Measurements from ENCODE around the gene GMDS. TPM values are rescaled to one million over a fixed set of nuclear protein-coding genes. Genes with fewer than 3 reads are reported as not detected.

Gene GMDS
- total and polyA plus RNA-seq, 2 of the 8 experiments (the other 6 are each of a cell fraction or from before 2014, with no cell fraction given): 16.8 to 50.0 TPM

DNA sequence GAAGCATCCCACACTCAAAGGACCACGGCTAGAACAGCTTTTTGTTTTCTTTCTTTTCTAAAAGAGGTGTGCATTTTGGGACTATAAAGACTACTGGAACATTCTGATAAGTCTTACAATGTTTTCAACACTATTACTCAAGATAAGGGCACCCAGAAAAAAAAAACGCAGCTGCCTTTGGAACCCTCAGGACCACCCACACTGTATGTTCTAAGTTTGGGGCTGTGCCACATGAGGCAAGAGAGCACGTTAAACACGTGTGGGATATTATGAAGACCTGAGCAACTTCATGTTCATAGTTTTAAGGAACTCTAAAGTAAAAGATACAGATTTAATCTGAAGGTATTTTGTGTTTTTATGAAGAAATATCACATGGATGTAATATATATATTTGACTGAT lies 431.1 kb downstream of the GMDS start:
- no peaks in the 10 kb centered on the region for H3K9me3 ChIP-seq (ENCODE audit: insufficient read depth in 2 of 2, low read depth in 1 of 2, low read length in 1 of 2)
- H2BK20ac ChIP-seq (ENCODE audit: low read length): no peak overlapping the region
- no peak overlapping the region for H2AFZ ChIP-seq (ENCODE audit: low read length)
- H3K18ac ChIP-seq (ENCODE audit: extremely low read depth, low read length): no peak overlapping the region
- no peak overlapping the region for H2AK5ac ChIP-seq (ENCODE audit: low read depth, low read length)
- H3K14ac ChIP-seq (ENCODE audit: insufficient read length): no peak overlapping the region
- no peak overlapping the region for H3K23ac ChIP-seq (ENCODE audit: insufficient read length)
- H3K56ac ChIP-seq (replicated peaks; ENCODE audit: insufficient read length, low read depth, low read length): no peak overlapping the region
- H4K20me1 ChIP-seq (replicated peaks in 1 of 2; ENCODE audit: control insufficient read depth in 1 of 2, insufficient read depth in 2 of 2, low read length in 2 of 2): no peaks in the 10 kb centered on the region
- H3K36me3 ChIP-seq (ENCODE audit: control insufficient read depth in 2 of 4, insufficient read depth in 4 of 4, low read length in 3 of 4): no peaks in the 10 kb centered on the region
- H3K4me2 ChIP-seq (ENCODE audit: insufficient read depth in 1 of 2, low read depth in 2 of 2, low read length in 2 of 2): no peak overlapping the region
- no peak overlapping the region for H2BK120ac ChIP-seq (replicated peaks; ENCODE audit: low read depth, low read length)
- WGBS, 2 experiments (ENCODE audit: extremely low coverage in 1 of 2, insufficient coverage in 1 of 2, insufficient read length in 1 of 2, insufficient replicate concordance in 2 of 2, low coverage in 1 of 2, low lambda C conversion rate in 2 of 2, missing lambda C conversion rate in 1 of 2): 88% methylated on average over 4 of the region's 4 CpGs; no CpG with 5 or more reads in 1 of the 2 experiments
- ChIA-PET CTCF (ENCODE audit: partially characterized antibody) (no interaction called here), POLR2A (ENCODE audit: partially characterized antibody) (no interaction called here)
- DNase-seq (ENCODE audit: low read depth in 1 of 2, low spot score in 2 of 2) (no peak), FAIRE-seq (no peak)
- no peaks in the 10 kb centered on the region; the same call in 1 of the 2 replicates for H3K23me2 ChIP-seq (ENCODE audit: low read depth, low read length)
- no peak overlapping the region for H3K27ac ChIP-seq (ENCODE audit: low read depth, low read length)
- H3K4me3 ChIP-seq (ENCODE audit: extremely low read depth in 1 of 4, insufficient read depth in 2 of 4, low read depth in 3 of 4, low read length in 4 of 4): no peak overlapping the region
- H2BK12ac ChIP-seq (ENCODE audit: low read depth, low read length): no peak overlapping the region
- H3K27me3 ChIP-seq (replicated peaks in 1 of 4; ENCODE audit: control insufficient read depth in 3 of 4, extremely low read depth in 1 of 4, insufficient read depth in 3 of 4, low read length in 3 of 4): no peaks in the 10 kb centered on the region
- H3K79me2 ChIP-seq (ENCODE audit: control insufficient read depth in 1 of 2, insufficient read depth in 2 of 2, low read length in 2 of 2): no peaks in the 10 kb centered on the region
- H3K4ac ChIP-seq (replicated peaks; ENCODE audit: insufficient read length, low read depth, low read length): no peak overlapping the region
- H2BK15ac ChIP-seq (ENCODE audit: low read length): no peak overlapping the region
- no peaks in the 10 kb centered on the region for H3K79me1 ChIP-seq (ENCODE audit: low read depth, low read length)
- H4K8ac ChIP-seq (ENCODE audit: extremely low read depth, insufficient read depth, low read length): no peak overlapping the region
- H4K91ac ChIP-seq (replicated peaks; ENCODE audit: insufficient read length, low read length): no peak overlapping the region
- no peaks in the 10 kb centered on the region for H3K4me1 ChIP-seq (replicated peaks in 1 of 4; ENCODE audit: control insufficient read depth in 3 of 4, insufficient read depth in 4 of 4, low read length in 3 of 4)
- H3K9ac ChIP-seq (replicated peaks in 1 of 4; ENCODE audit: extremely low read depth in 1 of 4, low read depth in 3 of 4, low read length in 3 of 4): no peak overlapping the region
- TF ChIP-seq MAFK (IDR thresholded peaks at IDR 0.05; ENCODE audit: low read depth, low read length) (no peak), HDAC6 (IDR thresholded peaks at IDR 0.05; ENCODE audit: low read depth, low read length) (no peak), BCL11A (IDR thresholded peaks at IDR 0.05; ENCODE audit: low read depth in 2 of 2, low read length in 2 of 2) (no peak), SP1 (IDR thresholded peaks at IDR 0.05; ENCODE audit: low read depth, low read length) (no peak), EGR1 (IDR thresholded peaks at IDR 0.05; ENCODE audit: borderline replicate concordance, low read depth, low read length) (no peak), NRF1 (IDR thresholded peaks at IDR 0.05; ENCODE audit: low read depth, low read length) (no peak), SUZ12 (IDR thresholded peaks at IDR 0.05; ENCODE audit: low read length) (no peak), YY1 (IDR thresholded peaks at IDR 0.05; ENCODE audit: low read depth, low read length) (no peak), TAF7 (optimal IDR thresholded peaks at IDR 0.05; ENCODE audit: borderline replicate concordance, low read depth, low read length) (no peak), CBX5 (IDR thresholded peaks at IDR 0.05; ENCODE audit: low read depth, low read length) (no peak), ZNF274 (IDR thresholded peaks at IDR 0.05; ENCODE audit: borderline replicate concordance, extremely low read depth, low read length) (no peak), SAP30 (IDR thresholded peaks at IDR 0.05; ENCODE audit: insufficient read depth, insufficient replicate concordance, low read length) (no peak), BRCA1 (IDR thresholded peaks at IDR 0.05; ENCODE audit: low read depth, low read length) (no peak)
- no peak overlapping the region for H2BK5ac ChIP-seq (ENCODE audit: low read depth, low read length)
- H4K5ac ChIP-seq (ENCODE audit: insufficient read length, low read depth, low read length): no peak overlapping the region
